Esophagus muscularis mucosa (tissue), 4 donors: Measurements from ENCODE around the gene PRKACA. TPM values are rescaled to one million over a fixed set of nuclear protein-coding genes. Genes with fewer than 3 reads are reported as not detected.

Experiments
- DNase-seq: peaks from one replicate; pipeline ENCODE4 v3.0.0-alpha.2; 2017; ENCODE audit errors: extremely low spot score
- H3K27ac ChIP-seq, 4 donors: fragments of 200-600 bp; sonication (generic); replicated peaks in 1 of 4; 1 replicate in 3 of 4; 2 replicates in 1 of 4; pipeline ENCODE4 v1.5.1; 2016 to 2019; ENCODE audit warnings: mild to moderate bottlenecking in 1 of 4
- H3K27me3 ChIP-seq, 4 donors: fragments of 200-600 bp; sonication (generic); one replicate each; pipeline versions ENCODE4 v1.5.1 to v1.6.0; 2016 to 2019
- H3K36me3 ChIP-seq, 4 donors: fragments of 200-600 bp; sonication (generic); one replicate each; pipeline ENCODE4 v1.5.1; 2016 to 2019
- H3K4me1 ChIP-seq, 4 donors: fragments of 200-600 bp; sonication (generic); one replicate each; pipeline ENCODE4 v1.5.1; 2016 to 2019
- H3K4me3 ChIP-seq, 4 donors: fragments of 200-600 bp; sonication (generic); 1 replicate in 2 of 4; 2 replicates in 2 of 4; pipeline ENCODE4 v1.5.1; 2016 to 2019; ENCODE audit warnings: mild to moderate bottlenecking in 4 of 4, moderate library complexity in 1 of 4
- H3K9me3 ChIP-seq, 4 donors: fragments of 200-600 bp; sonication (generic); 1 replicate in 3 of 4; 2 replicates in 1 of 4; pipeline ENCODE4 v1.5.1; 2016 to 2019
- EP300 ChIP-seq: sonication (generic); formaldehyde crosslinking; IDR thresholded peaks from one replicate; pipeline ENCODE4 v1.6.1; 2017; ENCODE audit warnings: antibody characterized with exemption
- POLR2A ChIP-seq: fragments of 450-650 bp; IDR thresholded peaks from one replicate; pipeline ENCODE4 v1.6.1; 2017; ENCODE audit warnings: antibody characterized with exemption, moderate library complexity, mild to moderate bottlenecking, low read depth
- POLR2AphosphoS5 ChIP-seq, 2 donors: sonication (generic); formaldehyde crosslinking; IDR thresholded peaks; one replicate each; pipeline ENCODE4 v1.6.1; 2017; ENCODE audit warnings: antibody characterized with exemption in 2 of 2
- WGBS: methylation state at CpG from one replicate; pipeline ENCODE4 v1.1.5; 2018; 5-methylcytosine and 5-hydroxymethylcytosine counted together
- intact Hi-C: fragments of 100-400 bp; cut with DNase I; formaldehyde crosslinking; loops from one replicate; pipeline ENCODE4 v1.15.1; 2023
- total RNA-seq, 4 donors: library from RNA; depleted of rRNA; stranded (reverse); fragments of >200 nt; gene quantifications; one replicate each; pipeline versions ENCODE4 v1.1.0 to v1.2.1, GENCODE V29; 2016
- TF ChIP-seq, protein P1 (sequence below), 3 experiments: fragments of 200-600 bp in 2 of 3; fragments of 450-650 bp in 1 of 3; sonication (generic) in 2 of 3; IDR thresholded peaks; one replicate each; pipeline ENCODE4 v1.5.1; 2017 to 2019; ENCODE audit warnings: antibody characterized with exemption in 3 of 3, mild to moderate bottlenecking in 2 of 3, moderate library complexity in 1 of 3

Gene PRKACA
- total RNA-seq, 4 donors from 2014 or later: 76.0 to 125 (median 93.3) TPM

DNA sequence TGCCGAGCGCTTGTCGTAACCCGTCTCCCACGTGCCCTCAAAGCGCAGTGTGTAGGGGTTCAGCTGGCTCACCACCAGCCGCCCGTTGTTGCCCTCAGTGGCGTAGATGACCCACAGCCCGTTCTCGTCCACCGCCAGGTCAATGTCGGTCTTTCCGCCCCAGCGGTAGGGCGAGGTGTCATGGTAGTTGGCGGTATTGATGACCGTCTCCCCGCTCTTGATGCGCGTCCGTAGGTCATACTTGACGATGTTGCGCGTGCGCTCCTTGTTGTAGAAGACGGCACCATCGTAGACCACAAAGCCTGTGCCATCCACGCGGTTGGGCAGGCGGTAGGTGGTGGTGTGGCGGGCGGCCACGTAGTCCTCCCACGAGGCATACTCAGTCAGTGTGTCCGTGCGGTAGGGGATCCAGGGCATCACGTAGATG, 45.3 kb upstream of the PRKACA start:
- H3K27me3 ChIP-seq: no peaks in the 10 kb centered on the region
- WGBS: 94% methylated on average over 36 of the region's 38 CpGs
- no peak for TF ChIP-seq EP300
- TF ChIP-seq POLR2AphosphoS5 (IDR thresholded peaks at IDR 0.05): no peak
- TF ChIP-seq, protein P1, sequence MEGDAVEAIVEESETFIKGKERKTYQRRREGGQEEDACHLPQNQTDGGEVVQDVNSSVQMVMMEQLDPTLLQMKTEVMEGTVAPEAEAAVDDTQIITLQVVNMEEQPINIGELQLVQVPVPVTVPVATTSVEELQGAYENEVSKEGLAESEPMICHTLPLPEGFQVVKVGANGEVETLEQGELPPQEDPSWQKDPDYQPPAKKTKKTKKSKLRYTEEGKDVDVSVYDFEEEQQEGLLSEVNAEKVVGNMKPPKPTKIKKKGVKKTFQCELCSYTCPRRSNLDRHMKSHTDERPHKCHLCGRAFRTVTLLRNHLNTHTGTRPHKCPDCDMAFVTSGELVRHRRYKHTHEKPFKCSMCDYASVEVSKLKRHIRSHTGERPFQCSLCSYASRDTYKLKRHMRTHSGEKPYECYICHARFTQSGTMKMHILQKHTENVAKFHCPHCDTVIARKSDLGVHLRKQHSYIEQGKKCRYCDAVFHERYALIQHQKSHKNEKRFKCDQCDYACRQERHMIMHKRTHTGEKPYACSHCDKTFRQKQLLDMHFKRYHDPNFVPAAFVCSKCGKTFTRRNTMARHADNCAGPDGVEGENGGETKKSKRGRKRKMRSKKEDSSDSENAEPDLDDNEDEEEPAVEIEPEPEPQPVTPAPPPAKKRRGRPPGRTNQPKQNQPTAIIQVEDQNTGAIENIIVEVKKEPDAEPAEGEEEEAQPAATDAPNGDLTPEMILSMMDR (IDR thresholded peaks at IDR 0.05): no peak
- TF ChIP-seq POLR2A: no peak
- H3K4me1 ChIP-seq: peaks cover 12 to 22% (median 19%) of the 10 kb centered on the region in 4 donors
- no peak overlapping the region for H3K4me3 ChIP-seq
- no peaks in the 10 kb centered on the region for H3K9me3 ChIP-seq
- H3K27ac ChIP-seq: no peak overlapping the region
- H3K36me3 ChIP-seq: peaks cover 9 to 58% (median 34%) of the 10 kb centered on the region in 4 donors
- no peak for DNase-seq
- intact Hi-C loops: no loop called here

DNA sequence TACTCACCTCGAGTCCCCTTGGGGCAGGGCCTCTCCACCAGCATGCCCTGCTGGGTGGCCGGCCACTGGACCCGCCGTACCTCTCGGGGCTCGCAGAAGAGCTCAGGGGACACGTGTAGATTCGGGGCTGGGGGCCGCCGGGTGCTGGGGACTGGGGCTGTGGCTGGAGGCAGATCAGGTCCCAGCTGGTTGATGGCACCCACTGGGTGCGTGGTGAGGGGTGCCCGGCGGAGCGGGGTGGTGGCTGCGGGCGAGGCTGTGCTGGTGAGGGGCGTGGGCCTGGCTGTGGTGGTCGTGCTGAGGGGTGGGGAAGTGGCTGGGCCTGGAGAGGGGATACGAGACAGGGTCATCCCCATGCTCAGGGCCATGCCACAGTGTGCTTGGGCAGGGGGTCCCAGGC, 43.7 kb upstream of the PRKACA start:
- 93% methylated on average over 9 of the region's 19 CpGs for WGBS
- no peak overlapping the region for H3K4me3 ChIP-seq
- H3K4me1 ChIP-seq: peaks cover 0 to 6% (median 4%) of the 10 kb centered on the region in 4 donors
- H3K36me3 ChIP-seq: peaks cover 25 to 74% (median 49%) of the 10 kb centered on the region in 4 donors
- TF ChIP-seq POLR2A (no peak), POLR2AphosphoS5 (IDR thresholded peaks at IDR 0.05) (no peak), EP300 (no peak)
- TF ChIP-seq, protein P1 (IDR thresholded peaks at IDR 0.05): no peak
- intact Hi-C loops: no loop called here
- H3K27ac ChIP-seq: no peak overlapping the region
- no peak for DNase-seq
- H3K27me3 ChIP-seq: no peaks in the 10 kb centered on the region
- H3K9me3 ChIP-seq: no peaks in the 10 kb centered on the region

DNA sequence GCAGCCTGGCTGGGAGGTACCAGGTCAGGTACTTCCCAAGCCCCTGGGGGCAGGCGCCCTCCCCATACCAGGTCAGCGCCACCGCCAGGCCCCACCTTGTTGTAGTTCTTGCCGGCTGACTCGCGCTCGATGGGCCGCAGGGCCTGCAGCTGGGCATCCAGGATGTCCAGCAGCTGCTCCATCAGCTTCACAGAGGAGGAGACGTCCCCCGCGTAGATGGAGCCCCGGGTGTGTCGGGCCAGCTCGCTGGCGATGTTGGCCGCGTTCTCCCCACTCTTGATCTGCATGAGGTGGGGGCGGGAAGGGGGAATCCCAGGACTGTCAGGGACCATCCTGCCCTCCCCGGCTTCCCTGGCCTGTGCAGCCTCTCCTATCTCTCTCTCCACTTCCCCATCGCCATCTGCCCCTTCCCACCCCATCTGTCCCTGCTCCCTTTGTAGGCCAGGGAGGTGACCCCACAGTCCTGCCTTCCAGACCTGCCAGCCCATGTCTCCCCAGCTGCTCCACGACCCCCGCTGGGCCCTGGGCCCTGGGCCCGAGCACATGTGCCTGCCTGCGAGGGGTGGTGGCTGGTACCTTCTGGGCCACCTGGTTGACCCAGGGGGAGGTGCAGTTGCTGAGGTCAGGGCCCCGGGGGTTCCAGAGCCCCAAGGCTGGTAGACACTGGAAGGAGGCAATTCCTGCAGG, 42.6 kb upstream of the PRKACA start:
- H3K27me3 ChIP-seq: no peaks in the 10 kb centered on the region
- no peak overlapping the region for H3K27ac ChIP-seq
- intact Hi-C loops: no loop called here
- WGBS: 83% methylated on average over 15 of the region's 25 CpGs
- TF ChIP-seq EP300 (no peak), POLR2AphosphoS5 (IDR thresholded peaks at IDR 0.05) (no peak), POLR2A (no peak)
- TF ChIP-seq, protein P1 (IDR thresholded peaks at IDR 0.05): no peak
- H3K4me3 ChIP-seq: no peak overlapping the region
- no peaks in the 10 kb centered on the region for H3K4me1 ChIP-seq
- H3K36me3 ChIP-seq: peaks cover 30 to 84% (median 61%) of the 10 kb centered on the region in 4 donors
- DNase-seq: no peak
- H3K9me3 ChIP-seq: no peaks in the 10 kb centered on the region

DNA sequence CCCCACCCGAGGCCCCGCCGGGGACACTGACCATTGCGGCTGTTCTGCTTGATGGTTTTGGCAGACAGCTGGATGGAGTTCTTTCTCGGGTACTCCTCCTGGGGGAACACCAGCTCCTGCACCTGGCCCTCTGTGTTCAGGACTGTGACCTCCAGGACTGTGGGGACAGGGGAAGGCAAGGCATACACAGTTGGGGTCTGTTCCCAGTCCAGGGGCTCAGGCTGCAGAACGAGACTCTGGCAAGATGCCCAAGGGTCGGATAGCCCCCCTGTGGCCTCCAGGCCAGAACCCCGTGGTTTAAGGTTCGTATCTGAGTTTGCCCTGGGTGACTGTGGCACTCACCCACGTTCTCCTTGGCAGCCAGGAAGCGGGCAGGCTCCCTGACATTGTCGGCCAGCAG, 41.5 kb upstream of the PRKACA start:
- intact Hi-C loops: no loop called here
- DNase-seq: no peak
- no peak overlapping the region for H3K27ac ChIP-seq
- H3K27me3 ChIP-seq: no peaks in the 10 kb centered on the region
- no peaks in the 10 kb centered on the region for H3K4me1 ChIP-seq
- no CpG with 5 or more reads among the region's 12 CpGs for WGBS
- H3K4me3 ChIP-seq: no peak overlapping the region
- peaks cover 30 to 93% (median 69%) of the 10 kb centered on the region in 4 donors for H3K36me3 ChIP-seq
- TF ChIP-seq POLR2AphosphoS5 (IDR thresholded peaks at IDR 0.05) (no peak), EP300 (no peak), POLR2A (no peak)
- TF ChIP-seq, protein P1 (IDR thresholded peaks at IDR 0.05): no peak
- H3K9me3 ChIP-seq: no peaks in the 10 kb centered on the region
